ENCODE data around the gene TAT.
"Not testable (repeated sequence)": the region's sequence is repeated elsewhere in the genome, so short reads cannot be mapped to it uniquely, and the experiment has no call there.

- TF ChIP-seq EZH2 (IDR thresholded peaks at IDR 0.05; ENCODE audit: insufficient read depth, poor library complexity, severe bottlenecking); EZH2phosphoT487 (IDR thresholded peaks at IDR 0.05; ENCODE audit: insufficient read depth, low read depth): not testable (repeated sequence)
Observed at GRCh38 chr16:71598426-71598825, 21.5 kb upstream of the TAT start.

All from GM23248 (cell line).